BLaER1 (cell line): ENCODE results near the gene TMEM45B.
"Not testable (repeated sequence)": the region's sequence is repeated elsewhere in the genome, so short reads cannot be mapped to it uniquely, and the experiment has no call there.

Experiments used
- H3K27ac ChIP-seq: shearing (Covaris generic); formaldehyde crosslinking; 2 replicates; pipeline ENCODE4 v1.8.1; 2022
- H3K27me3 ChIP-seq: shearing (Covaris generic); formaldehyde crosslinking; 2 replicates; pipeline ENCODE4 v1.8.1; 2022
- H3K36me3 ChIP-seq: shearing (Covaris generic); formaldehyde crosslinking; 2 replicates; pipeline ENCODE4 v1.8.1; 2022
- H3K4me1 ChIP-seq: shearing (Covaris generic); formaldehyde crosslinking; 2 replicates; pipeline ENCODE4 v1.8.1; 2022
- H3K4me2 ChIP-seq: shearing (Covaris generic); formaldehyde crosslinking; 2 replicates; pipeline ENCODE4 v1.8.1; 2022
- H3K4me3 ChIP-seq: shearing (Covaris generic); formaldehyde crosslinking; 2 replicates; pipeline ENCODE4 v1.8.1; 2022
- H3K9ac ChIP-seq: shearing (Covaris generic); formaldehyde crosslinking; 2 replicates; pipeline ENCODE4 v1.8.1; 2022
- H3K9me3 ChIP-seq: shearing (Covaris generic); formaldehyde crosslinking; 2 replicates; pipeline ENCODE4 v1.8.1; 2022
- H4K20me1 ChIP-seq: shearing (Covaris generic); formaldehyde crosslinking; 2 replicates; pipeline ENCODE4 v1.8.1; 2022
- Cebpa-rat ChIP-seq: shearing (Covaris generic); IDR thresholded peaks from 2 replicates; pipeline ENCODE4 v1.8.1; 2022

The TMEM45B gene

GRCh38 chr11:129785383-129786111 is 30.1 kb upstream of the TMEM45B start:
- Histone ChIP-seq H3K27me3 (no peaks in the 10 kb centered on the region), H3K4me3 (no peak overlapping the region)
- no peak for TF ChIP-seq Cebpa-rat

GRCh38 chr11:129786112-129786416 is 29.6 kb upstream of the TMEM45B start:
- H3K4me2 ChIP-seq, H3K36me3 ChIP-seq, H3K4me3 ChIP-seq, H3K9ac ChIP-seq, H3K9me3 ChIP-seq, H3K27ac ChIP-seq, H4K20me1 ChIP-seq, H3K27me3 ChIP-seq, H3K4me1 ChIP-seq: not testable (repeated sequence)

More at GRCh38 chr11:129785383-129786111, 30.1 kb upstream of the TMEM45B start:
- Histone ChIP-seq H3K4me1 (no peaks in the 10 kb centered on the region), H3K36me3 (no peaks in the 10 kb centered on the region), H3K4me2 (no peak overlapping the region), H3K9ac (no peak overlapping the region), H3K27ac (no peak overlapping the region), H3K9me3 (no peaks in the 10 kb centered on the region), H4K20me1 (no peaks in the 10 kb centered on the region)

DNA sequence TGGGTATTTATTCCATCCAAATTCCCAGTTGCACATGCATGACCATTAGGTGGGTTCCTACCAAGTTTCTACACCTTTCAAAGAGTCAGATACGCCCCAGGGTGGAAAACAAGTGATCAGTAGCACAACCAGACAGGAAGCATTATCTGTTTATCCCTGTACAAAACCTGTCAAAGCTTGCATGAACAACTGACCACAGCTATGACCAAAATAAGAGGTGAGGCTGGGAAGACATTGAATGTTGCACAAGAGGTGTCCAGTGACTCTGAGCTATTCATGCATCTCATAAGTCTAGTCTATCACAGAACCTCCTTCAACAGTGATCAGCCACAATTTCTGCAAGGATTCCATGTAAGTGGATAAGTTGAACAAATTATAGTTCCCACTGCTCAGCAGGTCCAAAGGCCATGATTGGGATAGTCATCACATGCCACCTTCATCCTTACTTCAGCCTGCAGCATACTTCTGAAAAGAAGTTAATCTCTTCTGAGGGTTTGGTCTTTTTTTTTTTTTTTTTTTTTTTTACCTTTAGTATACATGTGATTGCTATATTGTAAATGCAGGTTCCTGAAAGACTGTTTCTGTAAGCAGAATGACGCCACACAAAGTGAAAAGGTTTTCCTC is 28.0 kb upstream of the TMEM45B start:
- no peak for TF ChIP-seq Cebpa-rat
- no peaks in the 10 kb centered on the region for H3K4me1 ChIP-seq
- no peaks in the 10 kb centered on the region for H3K27me3 ChIP-seq
- no peaks in the 10 kb centered on the region for H3K9me3 ChIP-seq
- no peak overlapping the region for H3K9ac ChIP-seq
- no peak overlapping the region for H3K27ac ChIP-seq
- H3K4me2 ChIP-seq = no peak overlapping the region
- H3K4me3 ChIP-seq = no peak overlapping the region
- H3K36me3 ChIP-seq = no peaks in the 10 kb centered on the region
- no peaks in the 10 kb centered on the region for H4K20me1 ChIP-seq

DNA sequence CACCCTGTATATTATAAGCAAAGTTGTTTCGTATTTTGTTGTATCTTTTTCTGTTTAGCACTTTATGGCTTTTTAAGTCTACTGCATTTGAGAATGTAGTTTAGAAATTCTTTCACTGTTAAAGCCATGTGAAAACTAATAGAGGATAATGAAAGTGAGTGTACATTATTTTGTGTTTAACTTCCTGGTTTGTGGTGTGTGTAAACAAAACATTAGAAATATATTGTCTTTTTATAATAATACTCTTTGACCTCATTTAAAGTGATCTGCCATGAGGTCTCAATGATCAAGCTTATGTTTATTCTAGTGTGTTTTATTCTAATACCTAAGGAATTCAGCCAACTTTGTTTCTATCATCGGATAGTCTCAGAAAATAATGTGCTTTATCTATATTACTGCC is 27.4 kb upstream of the TMEM45B start:
- no peaks in the 10 kb centered on the region for H3K9me3 ChIP-seq
- H3K4me1 ChIP-seq = no peaks in the 10 kb centered on the region
- no peak overlapping the region for H3K4me3 ChIP-seq
- no peak for TF ChIP-seq Cebpa-rat
- no peaks in the 10 kb centered on the region for H3K36me3 ChIP-seq
- no peaks in the 10 kb centered on the region for H4K20me1 ChIP-seq
- H3K9ac ChIP-seq = no peak overlapping the region
- H3K27ac ChIP-seq = no peak overlapping the region
- no peak overlapping the region for H3K4me2 ChIP-seq
- no peaks in the 10 kb centered on the region for H3K27me3 ChIP-seq

- no peaks in the 10 kb centered on the region for H3K27me3 ChIP-seq
- TF ChIP-seq Cebpa-rat = no peak
- H4K20me1 ChIP-seq = no peaks in the 10 kb centered on the region
- H3K4me2 ChIP-seq = no peak overlapping the region
- no peak overlapping the region for H3K4me3 ChIP-seq
- H3K9me3 ChIP-seq = peaks cover 13% of the 10 kb centered on the region
- H3K9ac ChIP-seq = no peak overlapping the region
- no peak overlapping the region for H3K27ac ChIP-seq
- no peaks in the 10 kb centered on the region for H3K36me3 ChIP-seq
- H3K4me1 ChIP-seq = no peaks in the 10 kb centered on the region
Observed at GRCh38 chr11:129790106-129790505, 25.5 kb upstream of the TMEM45B start.

DNA sequence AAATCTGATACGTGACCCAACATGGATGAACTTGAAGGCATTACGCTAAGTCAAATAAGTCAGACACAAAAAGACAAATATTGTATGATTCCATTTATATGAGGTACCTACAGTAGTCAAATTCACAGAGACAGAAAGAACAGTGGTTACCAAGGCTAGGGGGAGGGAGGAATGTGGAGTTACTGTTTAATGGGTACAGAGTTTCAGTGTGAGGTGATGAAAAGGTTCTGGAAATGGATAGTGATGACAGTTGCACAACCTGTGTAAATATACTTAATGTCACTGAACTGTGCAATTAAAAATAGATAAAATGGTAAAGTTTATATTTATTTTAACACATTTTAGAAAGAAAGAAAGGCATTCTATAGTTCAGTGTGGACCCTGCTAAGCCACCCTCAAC is 24.1 kb upstream of the TMEM45B start:
- no peak for TF ChIP-seq Cebpa-rat
- no peaks in the 10 kb centered on the region for H3K27me3 ChIP-seq

DNA sequence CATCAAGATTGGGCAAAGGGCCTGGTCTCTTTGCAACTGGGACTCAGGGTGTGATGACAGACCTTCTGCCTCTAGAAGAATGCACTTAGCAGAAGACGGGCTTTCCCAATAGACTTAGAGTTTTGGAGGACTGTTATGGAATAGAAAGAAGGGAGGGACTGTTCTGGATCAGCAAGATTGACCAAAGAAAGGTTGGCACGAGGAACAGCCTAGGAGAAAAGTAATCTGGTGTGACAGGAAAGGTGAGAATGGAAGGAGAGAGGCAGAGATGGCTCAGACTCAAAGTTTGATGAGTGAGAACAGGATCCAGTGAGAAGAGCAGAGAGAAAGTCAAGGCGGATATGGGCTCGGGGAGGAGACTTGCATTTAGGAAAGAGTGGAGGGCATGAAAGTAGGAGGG is 23.0 kb upstream of the TMEM45B start:
- peaks cover 27% of the 10 kb centered on the region for H3K9me3 ChIP-seq
- no peak overlapping the region for H3K4me3 ChIP-seq
- no peaks in the 10 kb centered on the region for H3K4me1 ChIP-seq
- no peak for TF ChIP-seq Cebpa-rat
- H3K36me3 ChIP-seq = no peaks in the 10 kb centered on the region
- no peak overlapping the region for H3K9ac ChIP-seq
- no peak overlapping the region for H3K27ac ChIP-seq
- H3K27me3 ChIP-seq = no peaks in the 10 kb centered on the region
- no peak overlapping the region for H3K4me2 ChIP-seq
- H4K20me1 ChIP-seq = no peaks in the 10 kb centered on the region

More for the DNA sequence above, 24.1 kb upstream of the TMEM45B start:
- Histone ChIP-seq H3K4me3 (no peak overlapping the region), H3K4me1 (no peaks in the 10 kb centered on the region), H3K4me2 (no peak overlapping the region), H3K9ac (no peak overlapping the region), H3K36me3 (no peaks in the 10 kb centered on the region), H3K9me3 (peaks cover 25% of the 10 kb centered on the region), H3K27ac (no peak overlapping the region), H4K20me1 (no peaks in the 10 kb centered on the region)

DNA sequence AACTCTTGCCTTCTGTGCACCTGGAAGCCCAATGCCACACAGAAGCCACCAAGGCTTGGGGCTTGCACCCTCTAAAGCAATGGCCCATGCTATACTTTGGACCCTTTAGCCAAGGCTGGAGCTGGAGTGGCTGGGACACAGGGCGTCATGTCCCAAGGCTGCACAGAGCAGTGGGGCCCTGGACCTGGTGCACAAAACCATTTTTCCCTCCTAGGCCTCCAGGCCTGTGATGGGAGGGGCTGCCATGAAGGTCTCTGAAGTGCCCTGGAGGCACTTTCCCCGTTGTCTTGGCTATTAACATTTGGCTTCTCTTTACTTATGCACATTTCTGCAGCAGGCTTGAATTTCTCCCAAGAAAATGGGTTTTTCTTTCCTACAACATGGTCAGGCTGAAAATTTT is 20.6 kb upstream of the TMEM45B start:
- Histone ChIP-seq H3K36me3 (no peaks in the 10 kb centered on the region), H3K9ac (no peak overlapping the region), H3K27ac (no peak overlapping the region), H3K27me3 (no peaks in the 10 kb centered on the region), H3K4me2 (no peak overlapping the region), H3K4me3 (no peak overlapping the region), H3K9me3 (peaks cover 47% of the 10 kb centered on the region), H4K20me1 (no peaks in the 10 kb centered on the region), H3K4me1 (no peaks in the 10 kb centered on the region)
- TF ChIP-seq Cebpa-rat = no peak

GRCh38 chr11:129798212-129798611 is 17.4 kb upstream of the TMEM45B start:
- no peak for TF ChIP-seq Cebpa-rat
- peaks cover 1% of the 10 kb centered on the region; the same call in 1 of the 2 replicates for H3K4me1 ChIP-seq
- H3K4me2 ChIP-seq = no peak overlapping the region
- H3K9me3 ChIP-seq = peaks cover 47% of the 10 kb centered on the region
- no peak overlapping the region for H3K9ac ChIP-seq
- H3K27me3 ChIP-seq = no peaks in the 10 kb centered on the region
- no peaks in the 10 kb centered on the region for H3K36me3 ChIP-seq
- no peaks in the 10 kb centered on the region for H4K20me1 ChIP-seq
- H3K4me3 ChIP-seq = no peak overlapping the region
- no peak overlapping the region for H3K27ac ChIP-seq

DNA sequence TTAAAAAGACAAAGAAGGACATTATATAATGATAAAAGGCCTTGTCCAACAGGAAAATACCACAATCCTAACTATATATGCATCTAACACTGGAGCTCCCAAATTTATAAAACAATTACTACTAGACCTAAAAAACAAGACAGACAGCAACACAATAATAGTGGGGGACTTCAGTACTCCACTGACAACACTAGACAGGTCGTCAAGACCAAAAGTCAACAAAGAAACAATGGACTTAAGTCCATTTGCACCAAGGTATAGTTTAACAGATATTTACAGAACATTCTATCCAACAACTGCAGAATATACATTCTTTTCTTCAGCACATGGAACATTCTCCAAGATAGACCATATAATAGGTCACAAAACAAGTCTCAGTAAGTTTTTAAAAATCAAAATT is 15.5 kb upstream of the TMEM45B start:
- H3K4me1 ChIP-seq = peaks cover 13% of the 10 kb centered on the region
- not testable (repeated sequence) for H4K20me1 ChIP-seq, H3K36me3 ChIP-seq, H3K9ac ChIP-seq, H3K27me3 ChIP-seq, H3K4me3 ChIP-seq, H3K4me2 ChIP-seq, H3K27ac ChIP-seq
- H3K9me3 ChIP-seq = peaks cover 34% of the 10 kb centered on the region

DNA sequence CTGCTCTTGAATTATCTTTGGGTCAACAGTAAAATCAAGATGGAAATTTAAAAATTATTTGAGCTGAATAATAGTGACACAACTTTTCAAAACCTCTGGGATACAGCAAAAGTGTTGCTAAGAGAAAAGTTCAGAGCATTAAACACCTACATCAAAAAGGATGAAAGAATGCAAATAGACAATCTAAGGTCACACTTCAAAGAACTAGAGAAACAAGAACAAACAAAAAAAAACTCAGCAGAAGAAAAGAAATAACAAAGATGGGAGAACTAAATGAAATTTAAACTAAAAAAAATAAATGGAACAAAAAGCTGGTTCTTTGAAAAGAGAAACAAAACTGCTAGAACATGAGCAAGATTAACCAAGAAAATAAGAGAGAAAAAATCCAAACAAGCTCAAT is 15.0 kb upstream of the TMEM45B start:
- Histone ChIP-seq H3K9me3 (peaks cover 29% of the 10 kb centered on the region), H3K4me1 (peaks cover 13% of the 10 kb centered on the region), H3K4me2 (no peak overlapping the region), H3K27me3 (no peaks in the 10 kb centered on the region), H3K27ac (no peak overlapping the region), H3K36me3 (no peaks in the 10 kb centered on the region), H4K20me1 (no peaks in the 10 kb centered on the region), H3K9ac (no peak overlapping the region), H3K4me3 (no peak overlapping the region)
- TF ChIP-seq Cebpa-rat = no peak
